ENCODE measurements around the gene NAA35.
A peak's percentile ranks its signal among the peaks of the same experiment; 100 is the strongest.

- TF ChIP-seq CTCF (IDR thresholded peaks at IDR 0.05) (no peak), POLR2A (IDR thresholded peaks at IDR 0.05) (peak in 1 of 2 donors; percentile 41)
These were observed at the start of gene NAA35 for GRCh38 chr9:85940832-85941621.

Measured in vagina (tissue), 2 donors.